ENCODE measurements around the gene KCTD16.

The KCTD16 gene

GRCh38 chr5:144135113-144135762 is 35.4 kb upstream of the KCTD16 start:
- Histone ChIP-seq H3K36me3 (ENCODE audit: insufficient read depth, low read length) (no peaks in the 10 kb centered on the region), H3K4me1 (ENCODE audit: insufficient read depth, low read length) (no peaks in the 10 kb centered on the region), H3K9me3 (ENCODE audit: low read length) (no peaks in the 10 kb centered on the region), H3K4me3 (ENCODE audit: low read depth in 1 of 2, low read length in 2 of 2) (no peak overlapping the region), H3K27me3 (ENCODE audit: control insufficient read depth in 1 of 2, insufficient read depth in 2 of 2, low read length in 2 of 2) (no peaks in the 10 kb centered on the region), H3K27ac (ENCODE audit: low read depth, low read length) (no peak overlapping the region), H3K9ac (ENCODE audit: low read length) (no peak overlapping the region)

- Histone ChIP-seq H3K27ac (ENCODE audit: low read depth, low read length) (no peak overlapping the region), H3K4me3 (ENCODE audit: low read depth in 1 of 2, low read length in 2 of 2) (no peak overlapping the region), H3K36me3 (ENCODE audit: insufficient read depth, low read length) (no peaks in the 10 kb centered on the region)
These were observed 31.1 kb upstream of the KCTD16 start for GRCh38 chr5:144139586-144139985.

GRCh38 chr5:144141585-144141984 is 29.1 kb upstream of the KCTD16 start:
- no peaks in the 10 kb centered on the region for H3K27me3 ChIP-seq (ENCODE audit: control insufficient read depth in 1 of 2, insufficient read depth in 2 of 2, low read length in 2 of 2)
- H3K4me1 ChIP-seq (ENCODE audit: insufficient read depth, low read length), result peaks cover 5% of the 10 kb centered on the region
- H3K9ac ChIP-seq (ENCODE audit: low read length), result no peak overlapping the region
- no peak overlapping the region for H3K4me3 ChIP-seq (ENCODE audit: low read depth in 1 of 2, low read length in 2 of 2)
- H3K9me3 ChIP-seq (ENCODE audit: low read length), result no peaks in the 10 kb centered on the region
- H3K36me3 ChIP-seq (ENCODE audit: insufficient read depth, low read length), result no peaks in the 10 kb centered on the region
- H3K27ac ChIP-seq (ENCODE audit: low read depth, low read length), result no peak overlapping the region

More at GRCh38 chr5:144139586-144139985, 31.1 kb upstream of the KCTD16 start:
- Histone ChIP-seq H3K4me1 (ENCODE audit: insufficient read depth, low read length) (peaks cover 5% of the 10 kb centered on the region), H3K9me3 (ENCODE audit: low read length) (no peaks in the 10 kb centered on the region), H3K9ac (ENCODE audit: low read length) (no peak overlapping the region), H3K27me3 (ENCODE audit: control insufficient read depth in 1 of 2, insufficient read depth in 2 of 2, low read length in 2 of 2) (no peaks in the 10 kb centered on the region)

GRCh38 chr5:144142139-144142823 is 28.4 kb upstream of the KCTD16 start:
- Histone ChIP-seq H3K9ac (ENCODE audit: low read length) (no peak overlapping the region), H3K27me3 (ENCODE audit: control insufficient read depth in 1 of 2, insufficient read depth in 2 of 2, low read length in 2 of 2) (no peaks in the 10 kb centered on the region), H3K36me3 (ENCODE audit: insufficient read depth, low read length) (no peaks in the 10 kb centered on the region), H3K4me3 (ENCODE audit: low read depth in 1 of 2, low read length in 2 of 2) (no peak overlapping the region), H3K27ac (ENCODE audit: low read depth, low read length) (no peak overlapping the region), H3K4me1 (ENCODE audit: insufficient read depth, low read length) (peaks cover 5% of the 10 kb centered on the region), H3K9me3 (ENCODE audit: low read length) (no peaks in the 10 kb centered on the region)

- Histone ChIP-seq H3K4me3 (ENCODE audit: low read depth in 1 of 2, low read length in 2 of 2) (no peak overlapping the region), H3K9ac (ENCODE audit: low read length) (no peak overlapping the region), H3K27ac (ENCODE audit: low read depth, low read length) (no peak overlapping the region), H3K9me3 (ENCODE audit: low read length) (no peaks in the 10 kb centered on the region), H3K36me3 (ENCODE audit: insufficient read depth, low read length) (no peaks in the 10 kb centered on the region), H3K27me3 (ENCODE audit: control insufficient read depth in 1 of 2, insufficient read depth in 2 of 2, low read length in 2 of 2) (no peaks in the 10 kb centered on the region), H3K4me1 (ENCODE audit: insufficient read depth, low read length) (peaks cover 5% of the 10 kb centered on the region)
These were observed 27.9 kb upstream of the KCTD16 start for GRCh38 chr5:144142824-144143162.

- H3K27me3 ChIP-seq (ENCODE audit: control insufficient read depth in 1 of 2, insufficient read depth in 2 of 2, low read length in 2 of 2), result no peaks in the 10 kb centered on the region
- H3K27ac ChIP-seq (ENCODE audit: low read depth, low read length), result no peak overlapping the region
- no peaks in the 10 kb centered on the region for H3K9me3 ChIP-seq (ENCODE audit: low read length)
- no peak overlapping the region for H3K9ac ChIP-seq (ENCODE audit: low read length)
- no peak overlapping the region for H3K4me3 ChIP-seq (ENCODE audit: low read depth in 1 of 2, low read length in 2 of 2)
- peaks cover 5% of the 10 kb centered on the region for H3K4me1 ChIP-seq (ENCODE audit: insufficient read depth, low read length)
- no peaks in the 10 kb centered on the region for H3K36me3 ChIP-seq (ENCODE audit: insufficient read depth, low read length)
These were observed 27.0 kb upstream of the KCTD16 start for GRCh38 chr5:144143625-144144024.

- H3K4me3 ChIP-seq (ENCODE audit: low read depth in 1 of 2, low read length in 2 of 2), result no peak overlapping the region
- H3K4me1 ChIP-seq (ENCODE audit: insufficient read depth, low read length), result peaks cover 5% of the 10 kb centered on the region
- H3K27ac ChIP-seq (ENCODE audit: low read depth, low read length), result no peak overlapping the region
- no peaks in the 10 kb centered on the region for H3K27me3 ChIP-seq (ENCODE audit: control insufficient read depth in 1 of 2, insufficient read depth in 2 of 2, low read length in 2 of 2)
- H3K9ac ChIP-seq (ENCODE audit: low read length), result no peak overlapping the region
- H3K36me3 ChIP-seq (ENCODE audit: insufficient read depth, low read length), result no peaks in the 10 kb centered on the region
- H3K9me3 ChIP-seq (ENCODE audit: low read length), result no peaks in the 10 kb centered on the region
These were observed 25.5 kb upstream of the KCTD16 start for GRCh38 chr5:144144956-144145751.

GRCh38 chr5:144151026-144151425 is 19.6 kb upstream of the KCTD16 start:
- Histone ChIP-seq H3K9me3 (ENCODE audit: low read length) (no peaks in the 10 kb centered on the region), H3K9ac (ENCODE audit: low read length) (no peak overlapping the region), H3K36me3 (ENCODE audit: insufficient read depth, low read length) (no peaks in the 10 kb centered on the region), H3K27ac (ENCODE audit: low read depth, low read length) (no peak overlapping the region), H3K4me1 (ENCODE audit: insufficient read depth, low read length) (no peaks in the 10 kb centered on the region), H3K27me3 (ENCODE audit: control insufficient read depth in 1 of 2, insufficient read depth in 2 of 2, low read length in 2 of 2) (no peaks in the 10 kb centered on the region), H3K4me3 (ENCODE audit: low read depth in 1 of 2, low read length in 2 of 2) (no peak overlapping the region)

GRCh38 chr5:144156767-144157171 is 13.9 kb upstream of the KCTD16 start:
- Histone ChIP-seq H3K4me3 (ENCODE audit: low read depth in 1 of 2, low read length in 2 of 2) (no peak overlapping the region), H3K9me3 (ENCODE audit: low read length) (no peaks in the 10 kb centered on the region), H3K27me3 (ENCODE audit: control insufficient read depth in 1 of 2, insufficient read depth in 2 of 2, low read length in 2 of 2) (no peaks in the 10 kb centered on the region), H3K27ac (ENCODE audit: low read depth, low read length) (no peak overlapping the region), H3K4me1 (ENCODE audit: insufficient read depth, low read length) (no peaks in the 10 kb centered on the region), H3K36me3 (ENCODE audit: insufficient read depth, low read length) (peaks cover 10% of the 10 kb centered on the region), H3K9ac (ENCODE audit: low read length) (no peak overlapping the region)

GRCh38 chr5:144162686-144163085 is 8.0 kb upstream of the KCTD16 start:
- H3K9ac ChIP-seq (ENCODE audit: low read length), result no peak overlapping the region
- no peak overlapping the region for H3K4me3 ChIP-seq (ENCODE audit: low read depth in 1 of 2, low read length in 2 of 2)
- H3K27me3 ChIP-seq (ENCODE audit: control insufficient read depth in 1 of 2, insufficient read depth in 2 of 2, low read length in 2 of 2), result no peaks in the 10 kb centered on the region
- peaks cover 39% of the 10 kb centered on the region for H3K36me3 ChIP-seq (ENCODE audit: insufficient read depth, low read length)
- no peaks in the 10 kb centered on the region for H3K4me1 ChIP-seq (ENCODE audit: insufficient read depth, low read length)
- H3K27ac ChIP-seq (ENCODE audit: low read depth, low read length), result no peak overlapping the region
- H3K9me3 ChIP-seq (ENCODE audit: low read length), result no peaks in the 10 kb centered on the region

- Histone ChIP-seq H3K36me3 (ENCODE audit: insufficient read depth, low read length) (peaks cover 37% of the 10 kb centered on the region), H3K9ac (ENCODE audit: low read length) (no peak overlapping the region)
These were observed 4.0 kb upstream of the KCTD16 start for GRCh38 chr5:144166696-144167095.

More at GRCh38 chr5:144166696-144167095, 4.0 kb upstream of the KCTD16 start:
- Histone ChIP-seq H3K4me3 (ENCODE audit: low read depth in 1 of 2, low read length in 2 of 2) (no peak overlapping the region), H3K9me3 (ENCODE audit: low read length) (no peaks in the 10 kb centered on the region), H3K4me1 (ENCODE audit: insufficient read depth, low read length) (peaks cover 20% of the 10 kb centered on the region), H3K27ac (ENCODE audit: low read depth, low read length) (no peak overlapping the region), H3K27me3 (ENCODE audit: control insufficient read depth in 1 of 2, insufficient read depth in 2 of 2, low read length in 2 of 2) (no peaks in the 10 kb centered on the region)

Data from muscle layer of colon (tissue), 2 donors.